ENCODE data around the gene MPP3. TPM values are rescaled to one million over a fixed set of nuclear protein-coding genes. Genes with fewer than 3 reads are reported as not detected.

MPP3 gene
- total RNA-seq, 1 donor from 2014 or later = 37.0 TPM

DNA sequence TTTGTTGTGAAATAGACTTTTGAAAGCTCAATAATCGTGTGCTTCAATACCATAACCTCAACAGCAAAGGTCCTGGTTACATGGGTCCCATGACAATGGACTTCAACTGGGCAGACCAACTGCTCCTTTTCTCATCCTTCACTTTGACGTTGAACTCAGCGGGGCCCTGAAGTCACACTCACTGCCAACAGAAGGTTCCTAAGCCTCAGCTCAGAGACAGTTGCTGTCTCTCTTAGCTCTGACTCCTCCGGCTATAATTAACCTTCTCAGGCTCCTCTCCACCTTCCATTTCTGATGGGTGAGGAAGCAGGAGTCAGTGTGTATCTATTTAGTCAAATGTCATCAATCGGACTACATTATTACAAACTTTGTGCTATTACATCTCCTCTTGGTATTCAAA is 23.8 kb downstream of the MPP3 start:
- Histone ChIP-seq H3K9me3 (no peaks in the 10 kb centered on the region), H3K4me3 (no peak overlapping the region), H3K4me1 (no peaks in the 10 kb centered on the region), H3K36me3 (peaks cover 30 to 58% of the 10 kb centered on the region in 2 donors), H3K27ac (no peak overlapping the region), H3K27me3 (no peaks in the 10 kb centered on the region)
- intact Hi-C loops (cut with DNase I) = no loop called here
- TF ChIP-seq, protein P1, sequence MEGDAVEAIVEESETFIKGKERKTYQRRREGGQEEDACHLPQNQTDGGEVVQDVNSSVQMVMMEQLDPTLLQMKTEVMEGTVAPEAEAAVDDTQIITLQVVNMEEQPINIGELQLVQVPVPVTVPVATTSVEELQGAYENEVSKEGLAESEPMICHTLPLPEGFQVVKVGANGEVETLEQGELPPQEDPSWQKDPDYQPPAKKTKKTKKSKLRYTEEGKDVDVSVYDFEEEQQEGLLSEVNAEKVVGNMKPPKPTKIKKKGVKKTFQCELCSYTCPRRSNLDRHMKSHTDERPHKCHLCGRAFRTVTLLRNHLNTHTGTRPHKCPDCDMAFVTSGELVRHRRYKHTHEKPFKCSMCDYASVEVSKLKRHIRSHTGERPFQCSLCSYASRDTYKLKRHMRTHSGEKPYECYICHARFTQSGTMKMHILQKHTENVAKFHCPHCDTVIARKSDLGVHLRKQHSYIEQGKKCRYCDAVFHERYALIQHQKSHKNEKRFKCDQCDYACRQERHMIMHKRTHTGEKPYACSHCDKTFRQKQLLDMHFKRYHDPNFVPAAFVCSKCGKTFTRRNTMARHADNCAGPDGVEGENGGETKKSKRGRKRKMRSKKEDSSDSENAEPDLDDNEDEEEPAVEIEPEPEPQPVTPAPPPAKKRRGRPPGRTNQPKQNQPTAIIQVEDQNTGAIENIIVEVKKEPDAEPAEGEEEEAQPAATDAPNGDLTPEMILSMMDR (IDR thresholded peaks at IDR 0.05) = no peak
- DNase-seq (ENCODE audit: low spot score in 2 of 2) = no peak

DNA sequence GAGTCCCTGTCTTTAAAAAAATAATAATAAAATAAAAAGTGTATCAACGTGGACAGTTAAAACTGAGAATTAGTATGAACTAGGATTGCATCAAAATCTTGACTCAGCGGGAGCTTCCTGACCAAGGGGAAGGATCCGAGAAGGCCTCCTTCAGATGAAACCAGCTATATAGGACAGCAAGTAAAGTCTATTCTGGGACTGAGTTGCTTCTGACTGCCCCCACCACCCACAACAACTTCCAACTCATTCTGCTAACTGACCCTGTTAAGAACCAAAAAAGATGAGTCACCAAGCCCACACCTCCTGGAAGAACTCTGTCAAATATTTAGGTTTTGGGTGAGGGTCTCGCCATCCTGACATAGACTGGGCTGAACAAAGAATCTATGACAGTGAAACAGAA is 24.9 kb downstream of the MPP3 start:
- H3K27me3 ChIP-seq = no peaks in the 10 kb centered on the region
- TF ChIP-seq, protein P1 (IDR thresholded peaks at IDR 0.05) = no peak
- H3K4me3 ChIP-seq = no peak overlapping the region
- no peaks in the 10 kb centered on the region for H3K4me1 ChIP-seq
- intact Hi-C loops (cut with DNase I) = no loop called here
- no peak for DNase-seq (ENCODE audit: low spot score in 2 of 2)
- H3K36me3 ChIP-seq = peaks cover 22 to 54% of the 10 kb centered on the region in 2 donors
- H3K9me3 ChIP-seq = no peaks in the 10 kb centered on the region
- no peak overlapping the region for H3K27ac ChIP-seq

DNA sequence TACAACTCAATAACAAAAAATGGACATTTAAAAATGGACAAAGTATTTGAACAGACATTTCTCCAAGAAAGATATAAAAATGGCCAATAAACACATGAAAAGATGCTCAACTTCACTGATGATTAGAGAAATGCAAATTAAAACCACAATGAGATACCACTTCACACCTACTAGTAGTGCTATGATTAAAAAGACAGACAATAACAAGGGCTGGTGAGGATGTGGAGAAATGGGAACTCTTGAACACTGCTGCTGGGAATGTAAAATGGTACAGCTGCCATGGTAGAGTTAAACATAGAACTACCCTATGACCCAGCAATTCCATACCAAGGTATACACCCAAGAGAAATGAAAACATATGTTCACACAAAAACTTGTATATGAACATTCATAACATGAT is 27.8 kb downstream of the MPP3 start:
- H3K27me3 ChIP-seq = no peaks in the 10 kb centered on the region
- intact Hi-C loops (cut with DNase I) = no loop called here
- no peak overlapping the region for H3K27ac ChIP-seq
- no peaks in the 10 kb centered on the region for H3K9me3 ChIP-seq
- TF ChIP-seq, protein P1 (IDR thresholded peaks at IDR 0.05) = no peak
- peaks cover 25 to 44% of the 10 kb centered on the region in 2 donors for H3K36me3 ChIP-seq
- no peak overlapping the region for H3K4me3 ChIP-seq
- H3K4me1 ChIP-seq = no peaks in the 10 kb centered on the region
- no peak for DNase-seq (ENCODE audit: low spot score in 2 of 2)

GRCh38 chr17:43803758-43804157 is 29.2 kb downstream of the MPP3 start:
- peaks cover 15 to 38% of the 10 kb centered on the region in 2 donors for H3K36me3 ChIP-seq
- TF ChIP-seq, protein P1 (IDR thresholded peaks at IDR 0.05) = no peak
- H3K9me3 ChIP-seq = no peaks in the 10 kb centered on the region
- no peak for DNase-seq (ENCODE audit: low spot score in 2 of 2)
- intact Hi-C loops (cut with DNase I) = no loop called here
- no peak overlapping the region for H3K27ac ChIP-seq
- H3K4me3 ChIP-seq = no peak overlapping the region
- H3K4me1 ChIP-seq = no peaks in the 10 kb centered on the region
- no peaks in the 10 kb centered on the region for H3K27me3 ChIP-seq

GRCh38 chr17:43801844-43802243 is 31.1 kb downstream of the MPP3 start:
- TF ChIP-seq, protein P1 (IDR thresholded peaks at IDR 0.05) = no peak
- H3K4me3 ChIP-seq = no peak overlapping the region
- H3K27me3 ChIP-seq = no peaks in the 10 kb centered on the region
- DNase-seq (ENCODE audit: low spot score in 2 of 2) = no peak
- no peaks in the 10 kb centered on the region for H3K4me1 ChIP-seq
- intact Hi-C loops (cut with DNase I) = no loop called here
- no peak overlapping the region for H3K27ac ChIP-seq
- H3K36me3 ChIP-seq = peaks cover 5 to 25% of the 10 kb centered on the region in 2 donors
- H3K9me3 ChIP-seq = peaks cover 0 to 3% of the 10 kb centered on the region in 2 donors

DNA sequence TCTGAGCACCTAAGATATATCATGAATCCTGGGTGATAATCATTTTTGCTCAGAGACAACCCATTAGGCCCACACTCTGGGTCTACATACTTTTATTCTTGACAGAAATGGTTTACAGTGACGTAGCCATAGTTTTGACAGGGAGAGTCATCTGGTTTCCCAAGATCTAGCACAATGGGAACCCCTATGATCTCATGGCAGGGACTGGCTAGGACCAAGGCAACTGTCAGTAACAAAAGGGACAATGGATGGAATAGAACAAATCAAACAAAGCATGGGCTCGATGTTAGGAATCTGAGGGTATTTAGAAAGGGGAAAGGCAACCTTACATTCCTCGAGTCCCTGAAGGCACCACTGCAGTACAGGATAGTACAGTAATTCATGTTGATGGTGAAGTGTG is 32.2 kb downstream of the MPP3 start:
- H3K4me3 ChIP-seq = no peak overlapping the region
- peaks cover 3 to 22% of the 10 kb centered on the region in 2 donors for H3K36me3 ChIP-seq
- no peaks in the 10 kb centered on the region for H3K27me3 ChIP-seq
- intact Hi-C loops (cut with DNase I) = no loop called here
- H3K9me3 ChIP-seq = peaks cover 0 to 3% of the 10 kb centered on the region in 2 donors
- no peak overlapping the region for H3K27ac ChIP-seq
- TF ChIP-seq, protein P1 (IDR thresholded peaks at IDR 0.05) = no peak
- no peak for DNase-seq (ENCODE audit: low spot score in 2 of 2)
- H3K4me1 ChIP-seq = no peaks in the 10 kb centered on the region

Data from ascending aorta (tissue), 2 donors.